ENCODE data around the gene ZBTB17.
A peak's percentile ranks its signal among the peaks of the same experiment; 100 is the strongest.

Gene ZBTB17

GRCh38 chr1:15960808-15961207, 15.1 kb downstream of the ZBTB17 start:
- DNase-seq (ENCODE audit: low read depth in 2 of 2) = no peak

GRCh38 chr1:15959827-15960446, 16.0 kb downstream of the ZBTB17 start:
- DNase-seq (ENCODE audit: low read depth in 2 of 2) = no peak

- no peak for DNase-seq (ENCODE audit: low read depth in 2 of 2)
Observed at GRCh38 chr1:15959424-15959823, 16.5 kb downstream of the ZBTB17 start.

- DNase-seq (ENCODE audit: low read depth in 2 of 2) = no peak
Observed at GRCh38 chr1:15958793-15959192, 17.1 kb downstream of the ZBTB17 start.

GRCh38 chr1:15958111-15958510, 17.8 kb downstream of the ZBTB17 start:
- DNase-seq (ENCODE audit: low read depth in 2 of 2) = no peak

GRCh38 chr1:15957221-15958095, 18.4 kb downstream of the ZBTB17 start:
- no peak for DNase-seq (ENCODE audit: low read depth in 2 of 2)

GRCh38 chr1:15956150-15956549, 19.8 kb downstream of the ZBTB17 start:
- no peak for DNase-seq (ENCODE audit: low read depth in 2 of 2)

GRCh38 chr1:15955552-15955951, 20.3 kb downstream of the ZBTB17 start:
- DNase-seq (ENCODE audit: low read depth in 2 of 2) = no peak

GRCh38 chr1:15954316-15954715, 21.6 kb downstream of the ZBTB17 start:
- DNase-seq (ENCODE audit: low read depth in 2 of 2) = no peak

- DNase-seq (ENCODE audit: low read depth in 2 of 2) = no peak
Observed at GRCh38 chr1:15953791-15954241, 22.1 kb downstream of the ZBTB17 start.

GRCh38 chr1:15953294-15953771, 22.6 kb downstream of the ZBTB17 start:
- DNase-seq (ENCODE audit: low read depth in 2 of 2) = no peak

- no peak for DNase-seq (ENCODE audit: low read depth in 2 of 2)
Observed at GRCh38 chr1:15952317-15953258, 23.3 kb downstream of the ZBTB17 start.

- DNase-seq (ENCODE audit: low read depth in 2 of 2) = peak in 1 of 2 donors; percentile 63
Observed at GRCh38 chr1:15951341-15952153, 24.4 kb downstream of the ZBTB17 start.

GRCh38 chr1:15950763-15951295, 25.1 kb downstream of the ZBTB17 start:
- peak; percentile 81 to 88 for DNase-seq (ENCODE audit: low read depth in 2 of 2)

- peak in 1 of 2 donors; percentile 56 for DNase-seq (ENCODE audit: low read depth in 2 of 2)
Observed at GRCh38 chr1:15950302-15950701, 25.6 kb downstream of the ZBTB17 start.

- peak; percentile 91 to 92 for DNase-seq (ENCODE audit: low read depth in 2 of 2)
Observed at GRCh38 chr1:15949453-15950245, 26.3 kb downstream of the ZBTB17 start.

- DNase-seq (ENCODE audit: low read depth in 2 of 2) = peak; percentile 49 to 55
Observed at GRCh38 chr1:15948595-15949452, 27.1 kb downstream of the ZBTB17 start.

- no peak for DNase-seq (ENCODE audit: low read depth in 2 of 2)
Observed at GRCh38 chr1:15948091-15948591, 27.8 kb downstream of the ZBTB17 start.
